ENCODE results near the gene PLCL2. TPM values are rescaled to one million over a fixed set of nuclear protein-coding genes. Genes with fewer than 3 reads are reported as not detected.

PLCL2 gene
- total RNA-seq, 2 donors from 2014 or later: 5.3 to 14.5 TPM

DNA sequence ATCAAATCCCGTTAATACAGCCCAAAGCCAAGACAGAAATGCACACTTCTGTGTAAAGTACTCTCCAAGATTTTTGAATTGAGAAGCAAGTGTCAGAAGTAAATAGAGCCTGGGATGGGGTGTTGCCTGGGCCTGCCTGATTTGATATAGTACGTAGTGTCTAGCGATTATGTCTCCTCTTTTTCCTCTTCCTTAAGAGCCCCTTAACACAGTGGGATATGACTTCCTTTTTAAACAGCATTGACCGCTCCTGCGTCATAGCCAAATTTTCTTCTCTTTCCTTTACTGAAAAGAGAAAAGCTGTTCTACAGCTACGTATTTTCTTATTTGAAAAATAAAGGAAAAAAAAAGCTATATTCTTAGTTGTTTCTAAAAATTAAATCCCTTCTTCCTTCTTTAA, 97.7 kb downstream of the PLCL2 start:
- DNase-seq (ENCODE audit: low spot score): no peak
- Histone ChIP-seq H3K9me3 (no peaks in the 10 kb centered on the region), H3K27ac (no peak overlapping the region), H3K4me1 (replicated peaks) (no peaks in the 10 kb centered on the region), H3K36me3 (no peaks in the 10 kb centered on the region), H3K4me3 (no peak overlapping the region), H3K27me3 (replicated peaks; ENCODE audit: insufficient read depth) (no peaks in the 10 kb centered on the region)
- 67% methylated on average over 6 of the region's 6 CpGs for WGBS
- intact Hi-C loops (cut with DNase I): no loop called here
- TF ChIP-seq CTCF (IDR thresholded peaks at IDR 0.05): no peak
- TF ChIP-seq POLR2AphosphoS5 (IDR thresholded peaks at IDR 0.05): no peak
- no peak for TF ChIP-seq POLR2A (IDR thresholded peaks at IDR 0.05)

- 94% methylated on average over 2 of the region's 2 CpGs for WGBS
- intact Hi-C loops (cut with DNase I): no loop called here
- no peak overlapping the region for H3K4me3 ChIP-seq
- H3K36me3 ChIP-seq: no peaks in the 10 kb centered on the region
- DNase-seq (ENCODE audit: low spot score): no peak
- H3K4me1 ChIP-seq (replicated peaks): no peaks in the 10 kb centered on the region
- no peaks in the 10 kb centered on the region for H3K27me3 ChIP-seq (replicated peaks; ENCODE audit: insufficient read depth)
- H3K9me3 ChIP-seq: no peaks in the 10 kb centered on the region
- H3K27ac ChIP-seq: no peak overlapping the region
- TF ChIP-seq POLR2AphosphoS5 (IDR thresholded peaks at IDR 0.05): no peak
- TF ChIP-seq CTCF (IDR thresholded peaks at IDR 0.05): no peak
- no peak for TF ChIP-seq POLR2A (IDR thresholded peaks at IDR 0.05)
Measured at GRCh38 chr3:16985608-16986007, 100.9 kb downstream of the PLCL2 start.

DNA sequence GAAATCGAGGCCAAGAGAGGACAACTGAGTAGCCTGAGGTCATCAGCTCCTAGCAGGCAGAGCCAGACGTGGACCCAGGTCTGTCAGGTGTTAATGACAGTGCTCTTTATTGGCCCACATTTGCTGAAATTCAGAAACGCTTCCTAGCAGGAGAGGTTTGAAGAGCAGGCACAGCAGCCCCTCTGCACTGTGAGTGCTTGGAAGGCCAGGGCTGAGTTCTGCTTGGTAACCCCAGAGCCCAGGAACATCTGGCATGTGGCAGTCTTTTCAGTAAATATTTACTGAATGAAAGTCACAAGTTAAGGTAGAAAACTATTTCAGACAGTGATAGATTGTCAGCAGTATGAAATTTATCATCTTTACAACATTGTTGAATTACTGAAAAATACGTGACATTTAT, 102.4 kb downstream of the PLCL2 start:
- H3K9me3 ChIP-seq: no peaks in the 10 kb centered on the region
- no peaks in the 10 kb centered on the region for H3K4me1 ChIP-seq (replicated peaks)
- 39% methylated on average over 4 of the region's 4 CpGs for WGBS
- H3K36me3 ChIP-seq: no peaks in the 10 kb centered on the region
- no peaks in the 10 kb centered on the region for H3K27me3 ChIP-seq (replicated peaks; ENCODE audit: insufficient read depth)
- no peak for DNase-seq (ENCODE audit: low spot score)
- intact Hi-C loops (cut with DNase I): no loop called here
- no peak overlapping the region for H3K4me3 ChIP-seq
- TF ChIP-seq POLR2AphosphoS5 (IDR thresholded peaks at IDR 0.05) (no peak), CTCF (IDR thresholded peaks at IDR 0.05) (no peak), POLR2A (IDR thresholded peaks at IDR 0.05) (no peak)
- H3K27ac ChIP-seq: no peak overlapping the region

GRCh38 chr3:16990163-16990562, 105.4 kb downstream of the PLCL2 start:
- no peak for DNase-seq (ENCODE audit: low spot score)
- intact Hi-C loops (cut with DNase I): no loop called here
- Histone ChIP-seq H3K9me3 (no peaks in the 10 kb centered on the region), H3K27me3 (replicated peaks; ENCODE audit: insufficient read depth) (no peaks in the 10 kb centered on the region), H3K27ac (no peak overlapping the region), H3K4me1 (replicated peaks) (no peaks in the 10 kb centered on the region), H3K4me3 (no peak overlapping the region), H3K36me3 (no peaks in the 10 kb centered on the region)
- TF ChIP-seq CTCF (IDR thresholded peaks at IDR 0.05) (no peak), POLR2A (IDR thresholded peaks at IDR 0.05) (no peak), POLR2AphosphoS5 (IDR thresholded peaks at IDR 0.05) (no peak)
- WGBS: 80% methylated on average over 1 of the region's 1 CpG

GRCh38 chr3:16992198-16992597, 107.4 kb downstream of the PLCL2 start:
- no peaks in the 10 kb centered on the region for H3K36me3 ChIP-seq
- 96% methylated on average over 3 of the region's 3 CpGs for WGBS
- no peak for DNase-seq (ENCODE audit: low spot score)
- no peaks in the 10 kb centered on the region for H3K27me3 ChIP-seq (replicated peaks; ENCODE audit: insufficient read depth)
- no peak overlapping the region for H3K27ac ChIP-seq
- H3K9me3 ChIP-seq: no peaks in the 10 kb centered on the region
- TF ChIP-seq POLR2AphosphoS5 (IDR thresholded peaks at IDR 0.05) (no peak), CTCF (IDR thresholded peaks at IDR 0.05) (no peak), POLR2A (IDR thresholded peaks at IDR 0.05) (no peak)
- no peaks in the 10 kb centered on the region for H3K4me1 ChIP-seq (replicated peaks)
- intact Hi-C loops (cut with DNase I): no loop called here
- no peak overlapping the region for H3K4me3 ChIP-seq

Data from prostate gland (tissue), 2 donors.